Large intestine (tissue), 3 donors: Measurements from ENCODE around the gene PAX5. TPM values are rescaled to one million over a fixed set of nuclear protein-coding genes. Genes with fewer than 3 reads are reported as not detected.

ENCODE experiments used
- DNase-seq, 2 donors: peaks; one replicate each; pipeline versions ENCODE4 v3.0.0 to v3.0.0-alpha.2; 2013
- H3K27ac ChIP-seq: one replicate; pipeline ENCODE4 v1.5.1; 2013; ENCODE audit warnings: low read length
- H3K27me3 ChIP-seq: 2 replicates; pipeline ENCODE4 v1.6.1; 2013; ENCODE audit warnings: low read length; ENCODE audit not compliant: control insufficient read depth, insufficient read depth
- H3K36me3 ChIP-seq: 2 replicates; pipeline ENCODE4 v1.6.1; 2013; ENCODE audit warnings: low read length; ENCODE audit not compliant: control insufficient read depth, insufficient read depth
- H3K4me1 ChIP-seq: one replicate; pipeline ENCODE4 v1.6.1; 2013; ENCODE audit warnings: low read length; ENCODE audit not compliant: control insufficient read depth, insufficient read depth
- H3K4me3 ChIP-seq: one replicate; pipeline ENCODE4 v1.5.1; 2013; ENCODE audit warnings: low read length
- H3K9me3 ChIP-seq: one replicate; pipeline ENCODE4 v1.6.1; 2013; ENCODE audit warnings: mild to moderate bottlenecking, low read depth, low read length, moderate library complexity; ENCODE audit not compliant: control insufficient read depth
- WGBS: methylation state at CpG from one replicate; pipeline ENCODE4 v1.1.5; 2013; ENCODE audit warnings: low lambda C conversion rate; ENCODE audit not compliant: insufficient coverage; 5-methylcytosine and 5-hydroxymethylcytosine counted together
- polyA plus RNA-seq: library from polyadenylated mRNA; unstranded; fragments of 120-200 nt; gene quantifications from one replicate; pipeline ENCODE4 v1.2.1, GENCODE V29; 2013

PAX5 gene
- polyA plus RNA-seq, 1 donor: 0.06 TPM

DNA sequence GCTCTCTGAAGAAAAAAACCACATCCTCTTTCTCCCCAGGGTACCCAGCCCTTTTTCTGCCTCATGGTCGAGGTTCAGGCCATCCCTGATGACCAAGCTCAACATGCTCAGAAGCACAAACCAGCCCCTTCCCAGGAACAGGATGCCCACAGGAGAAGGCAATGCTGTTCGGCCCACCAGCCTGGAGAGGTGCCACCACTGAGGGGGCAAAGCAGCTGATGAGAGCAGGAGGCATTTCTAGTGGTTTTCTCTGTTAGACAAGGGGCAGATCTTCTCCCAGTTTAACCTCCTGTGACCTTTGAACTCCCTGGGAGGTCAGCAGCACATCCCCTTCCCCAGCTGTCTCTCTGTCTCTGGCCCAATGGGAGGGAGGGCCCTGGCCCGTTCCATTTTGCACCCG is 73.0 kb downstream of the PAX5 start:
- Histone ChIP-seq H3K4me3 (no peak overlapping the region), H3K9me3 (no peaks in the 10 kb centered on the region), H3K27ac (no peak overlapping the region), H3K27me3 (peaks cover 56% of the 10 kb centered on the region), H3K36me3 (no peaks in the 10 kb centered on the region), H3K4me1 (peaks cover 4% of the 10 kb centered on the region)
- DNase-seq: no peak
- no CpG with 5 or more reads among the region's 4 CpGs for WGBS

DNA sequence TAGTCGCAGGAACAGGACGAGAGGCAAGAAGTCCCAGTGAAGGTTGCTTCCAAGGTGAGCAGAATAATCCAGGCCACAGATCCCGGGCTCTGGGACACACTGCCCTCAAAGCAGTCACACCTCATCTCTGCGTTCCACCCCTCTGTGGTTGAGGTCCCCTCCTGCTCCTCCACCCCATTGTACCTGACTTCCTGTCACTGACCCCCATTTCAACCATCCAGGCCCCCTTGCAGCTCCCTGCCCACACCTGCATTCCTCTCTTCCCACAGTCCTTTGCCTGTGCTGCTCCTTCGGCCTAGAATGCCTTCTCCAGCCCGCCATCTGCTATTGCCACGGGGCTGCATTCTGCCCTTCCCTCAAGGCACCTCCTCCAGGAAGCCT is 73.5 kb downstream of the PAX5 start:
- 100% methylated on average over 1 of the region's 7 CpGs for WGBS
- no peak for DNase-seq
- H3K4me3 ChIP-seq: no peak overlapping the region
- H3K27me3 ChIP-seq: peaks cover 57% of the 10 kb centered on the region
- no peak overlapping the region for H3K27ac ChIP-seq
- no peaks in the 10 kb centered on the region for H3K9me3 ChIP-seq
- no peaks in the 10 kb centered on the region for H3K36me3 ChIP-seq
- H3K4me1 ChIP-seq: peaks cover 4% of the 10 kb centered on the region

DNA sequence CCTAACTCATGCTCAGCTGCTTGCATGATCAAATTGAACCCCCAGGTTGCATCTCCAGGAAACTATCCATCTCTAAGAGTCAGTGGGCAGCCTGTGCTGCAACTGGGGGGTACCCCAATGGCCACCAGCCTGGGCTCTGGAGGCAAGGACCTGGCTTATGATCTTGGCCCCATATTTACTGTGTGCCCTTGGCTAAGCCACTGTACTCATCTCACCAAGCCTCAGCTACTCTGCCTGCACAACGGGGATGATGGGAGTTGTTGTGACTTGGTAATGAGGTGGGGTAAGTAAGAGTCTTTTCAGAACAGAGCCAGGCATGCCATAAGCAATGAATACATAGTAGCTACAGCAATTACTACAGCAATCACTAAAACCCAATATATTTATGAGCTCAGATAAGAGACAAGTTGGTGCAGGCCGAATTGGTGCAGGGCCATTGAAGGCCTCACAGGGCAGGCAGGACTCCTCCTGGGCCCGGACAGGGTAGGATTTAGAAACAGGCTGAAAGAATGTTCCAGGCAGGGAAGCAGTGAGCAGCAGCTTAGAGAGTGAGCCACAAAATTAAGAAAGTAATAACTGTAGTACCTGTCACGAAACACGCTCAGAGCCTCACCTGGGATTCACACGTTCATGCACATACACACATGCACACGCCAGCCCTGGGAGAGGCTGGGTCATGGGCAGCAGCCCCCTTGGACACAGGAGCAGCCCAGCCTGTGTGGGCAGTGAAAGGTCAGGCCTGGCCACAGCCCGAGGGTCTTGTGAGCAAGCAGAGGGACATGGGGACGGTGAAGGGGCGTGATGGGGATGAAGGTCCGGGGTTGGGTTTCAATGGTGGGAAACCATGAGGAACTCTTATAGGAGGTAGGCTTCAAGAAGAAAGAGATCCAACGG is 74.1 kb downstream of the PAX5 start:
- H3K4me1 ChIP-seq: peaks cover 4% of the 10 kb centered on the region
- H3K36me3 ChIP-seq: no peaks in the 10 kb centered on the region
- H3K9me3 ChIP-seq: no peaks in the 10 kb centered on the region
- no peak overlapping the region for H3K27ac ChIP-seq
- H3K4me3 ChIP-seq: no peak overlapping the region
- WGBS: 100% methylated on average over 1 of the region's 12 CpGs
- peaks cover 57% of the 10 kb centered on the region for H3K27me3 ChIP-seq
- DNase-seq: no peak

DNA sequence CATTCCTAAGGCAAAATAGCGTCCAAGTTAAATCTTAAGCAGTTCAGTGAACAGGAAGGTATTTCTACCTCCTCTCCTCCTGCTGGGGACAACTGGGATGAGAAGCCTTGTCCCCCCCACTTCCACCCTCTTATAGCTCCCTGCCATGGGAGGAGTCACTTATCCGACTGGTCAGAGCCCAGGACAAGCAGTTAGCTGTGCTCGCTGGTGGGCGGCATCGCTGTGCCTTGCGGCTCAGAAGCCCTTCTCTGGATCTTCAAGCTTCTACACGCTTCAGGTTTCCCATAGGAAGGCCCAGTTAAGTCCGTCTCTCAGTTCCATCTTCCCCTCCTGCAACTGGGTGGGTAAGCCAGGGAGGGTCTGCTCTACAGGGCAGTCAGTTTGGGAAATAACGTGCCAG is 77.2 kb downstream of the PAX5 start:
- peaks cover 4% of the 10 kb centered on the region for H3K4me1 ChIP-seq
- no peak for DNase-seq
- H3K27me3 ChIP-seq: peaks cover 48% of the 10 kb centered on the region
- H3K4me3 ChIP-seq: no peak overlapping the region
- no peak overlapping the region for H3K27ac ChIP-seq
- no peaks in the 10 kb centered on the region for H3K36me3 ChIP-seq
- WGBS: 80% methylated on average over 1 of the region's 9 CpGs
- H3K9me3 ChIP-seq: no peaks in the 10 kb centered on the region

DNA sequence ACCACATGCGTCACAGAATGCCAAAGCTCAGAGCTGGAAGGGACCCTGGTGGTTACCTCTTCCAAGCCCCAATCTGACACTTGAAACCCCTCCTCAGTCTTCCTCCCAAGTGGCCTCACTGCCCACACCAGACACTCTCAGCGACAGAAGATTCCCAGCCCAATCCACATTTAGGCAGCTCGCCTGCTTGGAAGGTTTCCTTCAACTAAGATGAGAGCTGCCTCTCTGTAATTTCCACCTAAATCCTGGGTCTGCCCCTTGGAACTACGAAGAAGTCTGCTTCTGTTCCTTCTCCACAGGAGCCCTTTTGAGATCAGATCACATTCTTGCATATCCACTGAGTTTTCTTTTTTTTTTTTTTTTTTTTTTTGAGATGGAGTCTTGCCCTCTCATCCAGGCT is 83.7 kb downstream of the PAX5 start:
- Histone ChIP-seq H3K27ac (no peak overlapping the region), H3K4me1 (no peaks in the 10 kb centered on the region), H3K27me3 (peaks cover 12% of the 10 kb centered on the region), H3K36me3 (no peaks in the 10 kb centered on the region), H3K4me3 (no peak overlapping the region), H3K9me3 (no peaks in the 10 kb centered on the region)
- DNase-seq: no peak
- no CpG with 5 or more reads among the region's 4 CpGs for WGBS

DNA sequence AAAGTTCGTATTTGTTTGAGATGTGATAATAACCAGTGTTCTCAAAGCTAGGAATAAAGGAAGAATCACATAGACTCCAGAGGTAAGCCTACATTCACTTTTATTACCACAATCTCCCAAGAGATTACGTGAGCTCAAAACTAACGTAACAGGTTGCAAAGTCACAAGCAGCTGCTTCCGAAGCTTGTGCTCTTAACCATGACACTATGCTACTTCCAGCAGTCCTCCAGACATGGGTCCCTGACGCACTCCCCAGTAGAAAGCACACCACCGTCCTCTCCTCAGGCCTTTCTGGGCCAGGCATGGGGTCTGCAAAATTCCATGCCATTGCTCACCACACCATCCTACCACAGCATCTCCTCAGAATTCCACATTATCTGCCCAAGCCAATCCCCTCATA is 84.6 kb downstream of the PAX5 start:
- H3K4me1 ChIP-seq: no peaks in the 10 kb centered on the region
- DNase-seq: no peak
- no peak overlapping the region for H3K4me3 ChIP-seq
- H3K27me3 ChIP-seq: peaks cover 13% of the 10 kb centered on the region
- no peaks in the 10 kb centered on the region for H3K9me3 ChIP-seq
- no peak overlapping the region for H3K27ac ChIP-seq
- no CpG with 5 or more reads among the region's 6 CpGs for WGBS
- no peaks in the 10 kb centered on the region for H3K36me3 ChIP-seq

DNA sequence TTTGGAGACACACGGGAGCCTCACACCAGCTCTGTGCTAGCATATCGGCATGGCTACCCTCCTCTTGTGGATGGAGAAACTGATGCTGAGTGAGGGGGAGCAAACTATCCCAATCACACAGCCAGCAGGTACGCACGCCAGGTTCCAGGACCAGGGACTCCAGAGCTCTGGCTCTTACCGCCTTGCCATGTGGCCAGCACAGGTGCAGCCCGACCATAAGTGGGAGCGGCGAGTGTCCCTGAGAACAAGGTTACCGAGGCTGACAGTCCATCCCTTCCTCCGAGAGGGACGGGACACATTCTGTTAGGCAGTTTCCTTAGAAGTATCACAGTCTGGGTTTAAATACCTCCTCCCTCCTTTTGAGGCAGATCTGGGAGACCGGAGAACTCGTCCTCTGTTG is 86.0 kb downstream of the PAX5 start:
- 90% methylated on average over 2 of the region's 13 CpGs for WGBS
- H3K4me1 ChIP-seq: no peaks in the 10 kb centered on the region
- DNase-seq: no peak

DNA sequence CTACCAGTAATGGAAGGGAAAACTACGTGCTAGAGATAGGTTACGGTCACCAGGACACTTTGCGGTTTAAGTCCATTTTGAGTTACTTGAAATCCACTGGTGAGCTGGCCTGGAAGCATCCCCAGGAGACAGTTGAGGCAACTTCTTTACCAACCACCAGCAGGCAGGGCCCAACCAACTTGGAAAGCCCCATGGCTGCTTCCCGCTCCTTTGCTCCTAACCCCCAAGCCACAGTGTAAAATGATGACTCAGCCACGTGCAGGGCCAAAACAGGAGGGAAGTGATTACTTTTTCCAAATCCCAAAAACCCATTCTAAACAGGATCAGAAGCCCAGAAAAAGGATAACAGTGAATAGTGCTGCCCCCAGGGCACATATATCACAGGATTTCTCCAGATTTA is 87.4 kb downstream of the PAX5 start:
- Histone ChIP-seq H3K27me3 (peaks cover 20% of the 10 kb centered on the region), H3K27ac (no peak overlapping the region), H3K4me1 (no peaks in the 10 kb centered on the region), H3K9me3 (no peaks in the 10 kb centered on the region), H3K4me3 (no peak overlapping the region), H3K36me3 (no peaks in the 10 kb centered on the region)
- WGBS: no CpG with 5 or more reads among the region's 5 CpGs
- no peak for DNase-seq

More for the DNA sequence above, 86.0 kb downstream of the PAX5 start:
- Histone ChIP-seq H3K27ac (no peak overlapping the region), H3K9me3 (no peaks in the 10 kb centered on the region), H3K27me3 (peaks cover 17% of the 10 kb centered on the region), H3K4me3 (no peak overlapping the region), H3K36me3 (no peaks in the 10 kb centered on the region)

DNA sequence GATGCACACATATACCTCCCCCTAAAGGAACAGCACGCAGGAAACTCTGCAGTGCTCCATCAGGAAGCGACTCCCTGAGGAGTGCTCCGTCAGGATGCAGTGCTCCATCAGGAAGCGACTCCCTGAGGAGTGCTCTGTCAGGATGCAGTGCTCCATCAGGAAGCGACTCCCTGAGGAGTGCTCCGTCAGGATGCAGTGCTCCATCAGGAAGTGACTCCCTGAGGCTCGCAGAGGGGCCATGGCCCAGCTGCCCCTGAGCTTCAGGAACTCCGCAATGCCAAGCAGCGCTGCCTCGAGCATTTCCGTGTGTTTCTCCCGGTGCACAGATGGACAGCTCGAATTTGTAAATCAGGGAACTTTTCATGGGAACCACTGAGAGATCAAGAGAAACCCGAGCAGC is 88.1 kb downstream of the PAX5 start:
- WGBS: no CpG with 5 or more reads among the region's 14 CpGs
- no peaks in the 10 kb centered on the region for H3K4me1 ChIP-seq

DNA sequence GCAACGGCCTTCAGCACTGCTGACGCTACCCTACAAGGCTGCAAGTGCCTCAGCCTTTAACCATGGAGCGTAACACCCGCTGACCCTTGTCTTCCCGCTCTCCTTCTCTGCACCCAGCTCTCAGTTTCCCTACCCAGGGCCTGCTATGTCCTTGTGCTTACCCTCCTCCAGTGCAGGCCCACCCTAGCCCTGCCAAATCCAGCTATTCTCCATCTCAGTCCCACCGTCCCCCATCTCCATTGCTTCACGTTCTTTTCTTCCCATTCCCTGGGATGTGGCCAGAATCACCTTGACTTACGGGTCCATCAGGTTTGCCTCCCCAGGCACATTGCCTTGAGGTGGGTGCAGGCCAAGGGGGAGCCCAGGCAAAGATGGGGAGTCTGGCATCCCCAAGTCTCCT is 91.2 kb downstream of the PAX5 start:
- Histone ChIP-seq H3K4me3 (no peak overlapping the region), H3K9me3 (no peaks in the 10 kb centered on the region), H3K27ac (no peak overlapping the region), H3K27me3 (peaks cover 35% of the 10 kb centered on the region), H3K4me1 (no peaks in the 10 kb centered on the region), H3K36me3 (no peaks in the 10 kb centered on the region)
- DNase-seq: no peak
- no CpG with 5 or more reads among the region's 8 CpGs for WGBS

More for the DNA sequence above, 88.1 kb downstream of the PAX5 start:
- H3K27me3 ChIP-seq: peaks cover 21% of the 10 kb centered on the region
- no peaks in the 10 kb centered on the region for H3K9me3 ChIP-seq
- no peaks in the 10 kb centered on the region for H3K36me3 ChIP-seq
- no peak for DNase-seq
- no peak overlapping the region for H3K4me3 ChIP-seq
- no peak overlapping the region for H3K27ac ChIP-seq

DNA sequence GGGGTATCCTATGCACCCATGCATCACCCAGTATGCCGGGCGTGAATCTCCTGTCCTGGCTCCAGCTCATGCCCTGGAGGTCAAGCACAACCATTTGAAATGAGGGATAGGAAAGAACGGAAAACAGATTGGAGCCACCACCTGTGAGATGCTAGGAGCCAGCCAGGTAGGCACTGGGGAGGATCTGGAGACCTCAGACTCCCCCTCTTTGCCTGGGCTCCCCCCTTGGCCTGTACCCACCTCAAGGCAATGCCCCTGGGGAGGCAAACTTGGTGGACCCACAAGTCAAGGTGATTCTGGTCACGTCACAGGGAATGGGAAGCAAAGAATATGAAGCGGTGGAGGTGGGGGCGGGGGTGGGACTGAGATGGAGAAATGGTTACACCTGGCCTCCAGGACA is 92.6 kb downstream of the PAX5 start:
- Histone ChIP-seq H3K36me3 (no peaks in the 10 kb centered on the region), H3K4me3 (no peak overlapping the region)
- WGBS: no CpG with 5 or more reads among the region's 6 CpGs

More for the DNA sequence above, 92.6 kb downstream of the PAX5 start:
- Histone ChIP-seq H3K27me3 (peaks cover 46% of the 10 kb centered on the region), H3K4me1 (no peaks in the 10 kb centered on the region), H3K9me3 (no peaks in the 10 kb centered on the region), H3K27ac (no peak overlapping the region)
- no peak for DNase-seq
